Activated T-cell treated with anti-CD3 and anti-CD28 coated beads for 48 hours (primary cell): ENCODE measurements around the gene PRRC2B.
"Not testable (repeated sequence)": the region's sequence is repeated elsewhere in the genome, so short reads cannot be mapped to it uniquely, and the experiment has no call there.

Source experiments
- DNase-seq: peaks from one replicate; pipeline ENCODE4 v3.0.0-alpha.2; 2020; ENCODE audit warnings: low read depth

Gene PRRC2B

GRCh38 chr9:131472085-131472484 lies 78.2 kb downstream of the PRRC2B start:
- DNase-seq, result not testable (repeated sequence)

DNA sequence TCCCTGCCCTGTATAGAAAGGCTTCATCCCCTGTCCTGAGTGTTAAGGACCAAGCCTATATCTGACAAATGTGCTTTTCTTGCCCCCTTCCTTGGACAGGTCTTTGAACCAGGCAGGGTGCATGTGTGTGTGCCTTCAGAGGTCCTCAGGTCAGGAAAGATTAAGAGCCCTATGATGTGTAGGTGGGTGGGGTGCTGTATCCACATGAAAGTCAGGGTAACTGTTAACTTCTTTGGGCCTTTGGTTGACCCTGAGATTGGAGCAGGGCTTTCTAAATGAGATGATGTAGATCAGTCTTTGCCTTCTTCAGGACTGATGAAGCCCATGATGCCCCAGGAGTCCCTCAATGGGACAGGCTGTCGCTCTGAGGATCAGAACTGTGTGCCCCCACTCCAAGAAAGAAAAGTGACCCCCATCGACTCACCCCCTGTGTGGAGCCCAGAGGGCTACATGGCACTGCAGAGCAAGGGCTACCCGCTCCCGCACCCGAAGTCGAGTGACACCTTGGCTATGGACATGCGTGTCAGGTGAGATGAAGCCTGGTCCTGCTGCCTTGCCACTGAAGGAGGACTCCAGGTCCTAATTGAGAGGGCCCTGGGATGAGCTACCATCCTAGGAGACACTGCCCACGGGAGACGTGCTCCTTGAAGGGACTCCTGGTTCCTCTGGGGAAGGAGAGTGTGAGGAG lies 79.5 kb downstream of the PRRC2B start:
- no peak for DNase-seq

GRCh38 chr9:131473891-131474290 lies 80.0 kb downstream of the PRRC2B start:
- DNase-seq, result no peak

DNA sequence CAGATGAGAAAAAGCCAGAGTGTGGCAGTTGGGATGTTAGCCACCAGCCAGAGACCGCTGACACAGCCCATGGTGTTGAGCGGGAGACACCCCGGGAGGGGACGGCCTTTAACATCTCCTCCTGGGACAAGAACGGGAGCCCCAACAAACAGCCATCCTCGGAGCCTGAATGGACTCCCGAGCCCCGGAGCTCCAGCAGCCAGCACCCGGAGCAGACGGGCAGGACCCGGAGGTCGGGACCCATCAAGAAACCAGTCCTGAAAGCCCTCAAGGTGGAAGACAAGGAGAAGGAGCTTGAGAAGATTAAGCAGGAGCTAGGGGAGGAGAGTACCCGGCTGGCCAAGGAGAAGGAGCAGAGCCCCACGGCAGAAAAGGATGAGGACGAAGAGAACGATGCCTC lies 80.8 kb downstream of the PRRC2B start:
- DNase-seq, result no peak

DNA sequence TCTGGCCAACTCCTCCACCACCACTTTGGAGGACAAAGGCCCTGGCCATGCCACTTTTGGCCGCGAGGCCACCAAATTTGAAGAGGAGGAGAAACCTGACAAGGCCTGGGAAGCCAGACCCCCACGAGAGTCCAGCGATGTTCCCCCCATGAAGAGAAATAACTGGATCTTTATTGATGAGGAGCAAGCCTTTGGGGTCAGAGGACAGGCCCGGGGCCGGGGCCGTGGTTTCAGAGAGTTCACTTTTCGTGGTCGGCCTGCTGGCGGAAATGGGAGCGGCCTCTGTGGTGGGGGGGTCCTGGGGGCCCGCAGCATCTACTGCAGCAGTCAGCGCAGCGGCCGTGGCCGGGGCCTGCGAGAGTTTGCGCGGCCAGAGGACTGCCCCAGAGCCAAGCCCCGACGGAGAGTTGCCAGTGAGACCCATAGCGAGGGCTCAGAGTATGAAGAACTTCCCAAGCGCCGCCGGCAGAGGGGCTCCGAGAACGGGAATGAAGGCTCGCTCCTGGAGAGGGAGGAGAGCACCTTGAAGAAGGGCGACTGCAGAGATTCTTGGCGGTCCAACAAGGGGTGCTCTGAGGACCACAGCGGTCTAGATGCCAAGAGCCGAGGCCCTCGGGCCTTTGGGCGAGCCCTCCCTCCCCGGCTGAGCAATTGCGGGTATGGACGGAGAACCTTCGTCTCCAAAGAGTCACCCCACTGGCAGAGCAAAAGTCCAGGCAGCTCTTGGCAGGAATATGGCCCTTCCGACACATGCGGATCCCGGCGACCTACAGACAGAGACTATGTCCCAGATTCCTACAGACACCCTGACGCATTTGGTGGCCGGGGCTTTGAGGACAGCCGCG lies 81.4 kb downstream of the PRRC2B start:
- no peak for DNase-seq

DNA sequence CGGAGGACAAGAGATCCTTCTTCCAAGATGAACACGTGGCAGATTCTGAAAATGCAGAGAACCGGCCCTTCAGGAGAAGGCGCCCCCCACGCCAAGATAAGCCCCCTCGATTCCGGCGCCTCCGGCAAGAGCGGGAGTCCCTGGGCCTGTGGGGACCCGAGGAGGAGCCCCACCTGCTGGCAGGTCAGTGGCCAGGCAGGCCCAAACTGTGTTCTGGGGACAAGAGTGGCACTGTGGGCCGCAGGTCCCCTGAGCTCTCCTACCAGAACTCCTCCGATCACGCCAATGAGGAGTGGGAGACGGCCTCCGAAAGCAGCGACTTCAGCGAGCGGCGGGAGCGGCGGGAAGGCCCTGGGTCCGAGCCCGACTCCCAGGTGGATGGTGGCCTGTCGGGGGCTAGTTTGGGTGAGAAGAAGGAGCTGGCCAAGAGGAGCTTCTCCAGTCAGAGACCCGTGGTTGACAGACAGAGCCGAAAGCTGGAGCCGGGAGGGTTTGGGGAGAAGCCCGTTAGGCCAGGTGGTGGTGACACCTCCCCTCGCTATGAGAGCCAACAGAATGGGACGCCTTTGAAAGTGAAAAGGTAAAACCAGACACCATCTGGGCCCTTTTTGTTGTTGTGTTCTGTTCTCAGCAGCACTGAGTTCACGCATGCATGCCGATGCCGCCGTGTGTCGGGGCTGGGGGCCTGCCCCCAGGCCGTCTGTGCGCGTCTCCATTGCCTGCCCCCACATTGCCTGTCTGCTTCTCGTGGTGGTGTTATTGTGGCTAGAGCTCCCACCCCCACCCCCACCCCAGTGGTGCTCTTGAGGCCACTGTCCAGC lies 82.3 kb downstream of the PRRC2B start:
- DNase-seq, result no peak

DNA sequence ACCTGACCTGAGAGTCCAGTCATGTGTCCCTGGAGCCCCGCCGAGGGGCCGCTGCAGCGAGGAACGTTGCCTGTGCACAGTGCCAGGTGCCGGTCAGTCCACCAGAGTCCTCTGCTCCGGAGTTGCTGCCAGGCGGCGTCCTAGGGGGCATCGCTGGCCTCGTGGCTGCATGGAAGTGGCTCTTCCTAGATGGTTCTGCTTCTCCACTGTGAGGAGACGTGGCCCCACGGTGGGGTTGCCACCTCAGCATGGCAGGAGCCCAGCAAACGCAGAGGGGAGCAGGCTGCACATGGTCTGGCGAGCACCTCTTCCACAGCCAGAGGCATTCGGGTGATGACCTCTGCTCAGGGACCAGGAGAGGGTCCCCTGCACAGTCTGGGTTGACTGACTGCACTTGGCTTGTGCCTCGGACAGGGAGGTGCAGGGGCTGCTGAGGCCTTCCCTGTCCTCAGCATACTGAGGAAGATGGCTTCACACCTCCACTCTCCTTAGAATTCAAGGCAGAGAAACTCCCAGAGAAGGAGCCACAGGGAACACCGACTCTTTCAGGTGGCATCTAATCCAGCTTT lies 83.0 kb downstream of the PRRC2B start:
- DNase-seq, result no peak

- DNase-seq, result no peak
These were observed 83.5 kb downstream of the PRRC2B start for GRCh38 chr9:131477367-131477766.

GRCh38 chr9:131477816-131478419 lies 84.0 kb downstream of the PRRC2B start:
- no peak for DNase-seq

GRCh38 chr9:131478421-131478868 lies 84.6 kb downstream of the PRRC2B start:
- DNase-seq, result peak; percentile 41

- no peak for DNase-seq
These were observed 85.0 kb downstream of the PRRC2B start for GRCh38 chr9:131478911-131479310.

GRCh38 chr9:131480258-131480657 lies 86.4 kb downstream of the PRRC2B start:
- no peak for DNase-seq

- no peak for DNase-seq
These were observed 87.8 kb downstream of the PRRC2B start for GRCh38 chr9:131481441-131482342.

GRCh38 chr9:131482343-131483006 lies 88.6 kb downstream of the PRRC2B start:
- no peak for DNase-seq

DNA sequence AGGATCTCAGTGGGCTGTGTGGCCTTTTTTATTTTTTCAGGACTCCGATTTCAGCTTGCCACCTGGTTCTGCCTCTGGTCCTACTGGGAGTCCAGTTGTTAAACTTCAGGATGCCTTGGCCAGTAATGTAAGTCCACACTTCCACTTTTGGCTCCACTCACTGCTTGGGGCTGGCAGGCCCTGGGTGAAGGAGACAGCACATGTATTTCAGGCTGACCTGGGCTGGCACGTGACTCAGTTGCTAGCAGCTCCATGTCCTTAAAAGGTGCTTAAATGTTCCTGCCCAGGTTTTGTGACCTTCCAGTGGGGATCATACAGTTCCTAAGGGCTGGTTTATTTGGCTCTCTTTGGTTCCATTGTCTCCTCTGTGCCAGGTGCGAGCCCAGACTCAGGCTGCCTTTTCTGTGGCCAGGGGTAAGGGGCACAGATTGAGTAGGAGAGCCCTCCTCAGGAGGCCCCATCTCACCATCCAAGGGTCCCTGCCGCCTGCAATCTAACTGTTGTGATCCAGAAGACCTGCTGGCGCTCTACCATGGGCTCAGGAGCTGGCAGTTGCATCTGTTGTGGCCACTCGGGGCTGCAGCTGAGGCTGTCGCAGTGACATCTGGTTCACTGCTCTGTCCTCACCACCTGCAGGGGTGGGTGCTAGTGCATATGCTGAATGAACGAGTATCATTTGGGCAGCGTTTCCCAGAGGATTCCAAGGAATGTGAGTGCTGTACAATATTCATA lies 89.6 kb downstream of the PRRC2B start:
- no peak for DNase-seq

GRCh38 chr9:131484051-131484445 lies 90.2 kb downstream of the PRRC2B start:
- no peak for DNase-seq

GRCh38 chr9:131484560-131485185 lies 90.8 kb downstream of the PRRC2B start:
- DNase-seq, result no peak

DNA sequence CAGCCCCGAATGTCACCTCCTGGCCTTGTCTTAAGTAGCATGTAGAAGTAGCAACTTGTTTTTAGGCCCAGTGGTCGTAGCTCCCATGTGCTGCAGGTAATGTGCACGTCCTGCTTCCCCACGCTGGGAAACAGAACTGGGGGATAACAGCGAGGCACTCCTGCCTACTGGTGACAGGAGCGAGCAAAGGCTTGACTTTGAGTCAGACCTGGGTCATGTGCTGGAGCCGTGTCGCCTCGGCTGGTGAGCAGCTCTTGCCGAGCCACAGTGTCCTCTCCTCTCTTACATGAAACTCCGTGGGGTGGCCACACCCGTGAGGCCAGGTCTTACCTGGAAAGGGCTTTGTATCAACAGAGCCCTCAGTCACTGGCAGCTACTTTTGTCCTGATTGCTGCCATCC lies 91.3 kb downstream of the PRRC2B start:
- no peak for DNase-seq
